Left renal cortex interstitium (tissue), 4 donors: ENCODE measurements around the gene SESN1. TPM values are rescaled to one million over a fixed set of nuclear protein-coding genes. Genes with fewer than 3 reads are reported as not detected.
A peak's percentile ranks its signal among the peaks of the same experiment; 100 is the strongest.
"Not testable (repeated sequence)": the region's sequence is repeated elsewhere in the genome, so short reads cannot be mapped to it uniquely, and the experiment has no call there.

Source experiments
- DNase-seq, 4 donors: peaks; one replicate each; pipeline ENCODE4 v3.0.0-alpha.2; 2013; ENCODE audit warnings: low read depth in 4 of 4, low spot score in 2 of 4, missing footprints in 1 of 4
- polyA plus RNA-seq, 4 donors: library from polyadenylated mRNA; unstranded; fragments of 120-200 nt; gene quantifications; one replicate each; pipeline ENCODE4 v1.2.1, GENCODE V29; 2013; ENCODE audit not compliant: insufficient read length in 4 of 4

SESN1 gene
- 10 to 100 TPM; 22.8 to 29.0 (median 25.3) TPM for polyA plus RNA-seq

- peak; percentile 73 to 87 (median 82) for DNase-seq
These were observed at the start of gene SESN1 for GRCh38 chr6:109094416-109095035. Gene SESN1 (minus strand): TSS chr6:109094846. CDS start chr6:109094073, 773 bp downstream.

GRCh38 chr6:109143191-109143590 lies 48.5 kb upstream of the SESN1 start:
- DNase-seq: no peak

GRCh38 chr6:109142067-109142466 lies 47.4 kb upstream of the SESN1 start:
- DNase-seq: not testable (repeated sequence)

- no peak for DNase-seq
These were observed 44.5 kb upstream of the SESN1 start for GRCh38 chr6:109139109-109139508.

GRCh38 chr6:109136530-109136929 lies 41.9 kb upstream of the SESN1 start:
- DNase-seq: not testable (repeated sequence)

- DNase-seq: not testable (repeated sequence)
These were observed 41.4 kb upstream of the SESN1 start for GRCh38 chr6:109136039-109136438.

- DNase-seq: not testable (repeated sequence)
These were observed 41.0 kb upstream of the SESN1 start for GRCh38 chr6:109135600-109135999.

GRCh38 chr6:109130065-109130464 lies 35.4 kb upstream of the SESN1 start:
- DNase-seq: no peak

- no peak for DNase-seq
These were observed 30.9 kb upstream of the SESN1 start for GRCh38 chr6:109125504-109125903.

GRCh38 chr6:109124219-109124618 lies 29.6 kb upstream of the SESN1 start:
- DNase-seq: no peak

- DNase-seq: no peak
These were observed 26.8 kb upstream of the SESN1 start for GRCh38 chr6:109121411-109121810.

- DNase-seq: no peak
These were observed 24.3 kb upstream of the SESN1 start for GRCh38 chr6:109118871-109119354.

- no peak for DNase-seq
These were observed 23.7 kb upstream of the SESN1 start for GRCh38 chr6:109118337-109118736.

GRCh38 chr6:109117346-109118035 lies 22.8 kb upstream of the SESN1 start:
- no peak for DNase-seq

GRCh38 chr6:109112663-109113062 lies 18.0 kb upstream of the SESN1 start:
- not testable (repeated sequence) for DNase-seq

GRCh38 chr6:109109663-109110062 lies 15.0 kb upstream of the SESN1 start:
- DNase-seq: not testable (repeated sequence)

- no peak for DNase-seq
These were observed 11.0 kb upstream of the SESN1 start for GRCh38 chr6:109105681-109106080.

- no peak for DNase-seq
These were observed 9.9 kb upstream of the SESN1 start for GRCh38 chr6:109104512-109104911.

GRCh38 chr6:109103942-109104341 lies 9.3 kb upstream of the SESN1 start:
- no peak for DNase-seq

- no peak for DNase-seq
These were observed 8.1 kb upstream of the SESN1 start for GRCh38 chr6:109102762-109103161.

GRCh38 chr6:109097661-109098060 lies 3.0 kb upstream of the SESN1 start:
- DNase-seq: no peak

GRCh38 chr6:109096208-109096607 lies 1.6 kb upstream of the SESN1 start:
- no peak for DNase-seq
